ENCODE measurements around the gene FAM107A.

DNA sequence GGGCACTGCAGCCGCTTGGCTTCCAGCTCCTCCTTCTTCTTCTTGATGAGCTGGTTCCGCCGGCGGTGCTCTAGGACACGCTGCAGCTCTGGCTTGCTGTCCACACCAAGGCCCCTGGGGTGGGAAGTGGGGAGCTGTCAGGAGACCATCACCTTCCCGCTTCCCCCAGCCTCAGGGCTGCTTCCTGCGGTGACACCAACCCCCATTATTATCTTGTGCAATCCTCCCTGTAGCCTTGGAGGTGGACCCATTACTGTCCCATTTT is 10.0 kb downstream of the FAM107A start:
- TF ChIP-seq, protein P1, sequence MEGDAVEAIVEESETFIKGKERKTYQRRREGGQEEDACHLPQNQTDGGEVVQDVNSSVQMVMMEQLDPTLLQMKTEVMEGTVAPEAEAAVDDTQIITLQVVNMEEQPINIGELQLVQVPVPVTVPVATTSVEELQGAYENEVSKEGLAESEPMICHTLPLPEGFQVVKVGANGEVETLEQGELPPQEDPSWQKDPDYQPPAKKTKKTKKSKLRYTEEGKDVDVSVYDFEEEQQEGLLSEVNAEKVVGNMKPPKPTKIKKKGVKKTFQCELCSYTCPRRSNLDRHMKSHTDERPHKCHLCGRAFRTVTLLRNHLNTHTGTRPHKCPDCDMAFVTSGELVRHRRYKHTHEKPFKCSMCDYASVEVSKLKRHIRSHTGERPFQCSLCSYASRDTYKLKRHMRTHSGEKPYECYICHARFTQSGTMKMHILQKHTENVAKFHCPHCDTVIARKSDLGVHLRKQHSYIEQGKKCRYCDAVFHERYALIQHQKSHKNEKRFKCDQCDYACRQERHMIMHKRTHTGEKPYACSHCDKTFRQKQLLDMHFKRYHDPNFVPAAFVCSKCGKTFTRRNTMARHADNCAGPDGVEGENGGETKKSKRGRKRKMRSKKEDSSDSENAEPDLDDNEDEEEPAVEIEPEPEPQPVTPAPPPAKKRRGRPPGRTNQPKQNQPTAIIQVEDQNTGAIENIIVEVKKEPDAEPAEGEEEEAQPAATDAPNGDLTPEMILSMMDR (IDR thresholded peaks at IDR 0.05; ENCODE audit: insufficient read depth, low read depth, low read length) = no peak
- TF ChIP-seq EZH2 (IDR thresholded peaks at IDR 0.05; ENCODE audit: insufficient read depth, low read length) = no peak

Data from astrocyte (in vitro differentiated cells and primary cell).